Measurements from ENCODE around the gene COL18A1.

COL18A1 gene

GRCh38 chr21:45546636-45547544, 141.9 kb downstream of the COL18A1 start:
- no peak for DNase-seq (ENCODE audit: low read depth in 2 of 2)

- no peak for DNase-seq (ENCODE audit: low read depth in 2 of 2)
Measured at GRCh38 chr21:45547545-45547900, 142.6 kb downstream of the COL18A1 start.

- DNase-seq (ENCODE audit: low read depth in 2 of 2), result no peak
Measured at GRCh38 chr21:45548711-45549491, 143.9 kb downstream of the COL18A1 start.

GRCh38 chr21:45549626-45550463, 144.9 kb downstream of the COL18A1 start:
- DNase-seq (ENCODE audit: low read depth in 2 of 2), result no peak

- no peak for DNase-seq (ENCODE audit: low read depth in 2 of 2)
Measured at GRCh38 chr21:45550522-45551210, 145.7 kb downstream of the COL18A1 start.

GRCh38 chr21:45551316-45551715, 146.4 kb downstream of the COL18A1 start:
- DNase-seq (ENCODE audit: low read depth in 2 of 2), result no peak

GRCh38 chr21:45551783-45552695, 147.1 kb downstream of the COL18A1 start:
- no peak for DNase-seq (ENCODE audit: low read depth in 2 of 2)

- DNase-seq (ENCODE audit: low read depth in 2 of 2), result no peak
Measured at GRCh38 chr21:45552696-45553391, 147.9 kb downstream of the COL18A1 start.

- peak; percentile 67 to 73 for DNase-seq (ENCODE audit: low read depth in 2 of 2)
Measured at GRCh38 chr21:45554477-45555175, 149.7 kb downstream of the COL18A1 start.

- DNase-seq (ENCODE audit: low read depth in 2 of 2), result no peak
Measured at GRCh38 chr21:45555251-45555556, 150.2 kb downstream of the COL18A1 start.

GRCh38 chr21:45555557-45556301, 150.8 kb downstream of the COL18A1 start:
- DNase-seq (ENCODE audit: low read depth in 2 of 2), result peak; percentile 37 to 40

GRCh38 chr21:45556302-45556644, 151.3 kb downstream of the COL18A1 start:
- DNase-seq (ENCODE audit: low read depth in 2 of 2), result no peak

- DNase-seq (ENCODE audit: low read depth in 2 of 2), result no peak
Measured at GRCh38 chr21:45556645-45557615, 152.0 kb downstream of the COL18A1 start.

- DNase-seq (ENCODE audit: low read depth in 2 of 2), result no peak
Measured at GRCh38 chr21:45557616-45558043, 152.7 kb downstream of the COL18A1 start.

GRCh38 chr21:45558044-45558721, 153.2 kb downstream of the COL18A1 start:
- no peak for DNase-seq (ENCODE audit: low read depth in 2 of 2)

- no peak for DNase-seq (ENCODE audit: low read depth in 2 of 2)
Measured at GRCh38 chr21:45559216-45560105, 154.5 kb downstream of the COL18A1 start.

Measured in stimulated activated CD8-positive, alpha-beta memory T cell treated with anti-CD3 and anti-CD28 coated beads, Interleukin-15, amount 100 ng/mL, for 4 hours (primary cell).